ENCODE data around the gene RAB3D.
"Not testable (repeated sequence)": the region's sequence is repeated elsewhere in the genome, so short reads cannot be mapped to it uniquely, and the experiment has no call there.

RAB3D gene

GRCh38 chr19:11337080-11337479, 2.4 kb downstream of the RAB3D start:
- DNase-seq, result no peak

- DNase-seq, result no peak
Observed at GRCh38 chr19:11335449-11336146, 3.9 kb downstream of the RAB3D start.

- DNase-seq, result not testable (repeated sequence)
Observed at GRCh38 chr19:11333838-11334237, 5.6 kb downstream of the RAB3D start.

GRCh38 chr19:11332822-11333221, 6.6 kb downstream of the RAB3D start:
- DNase-seq, result no peak

DNA sequence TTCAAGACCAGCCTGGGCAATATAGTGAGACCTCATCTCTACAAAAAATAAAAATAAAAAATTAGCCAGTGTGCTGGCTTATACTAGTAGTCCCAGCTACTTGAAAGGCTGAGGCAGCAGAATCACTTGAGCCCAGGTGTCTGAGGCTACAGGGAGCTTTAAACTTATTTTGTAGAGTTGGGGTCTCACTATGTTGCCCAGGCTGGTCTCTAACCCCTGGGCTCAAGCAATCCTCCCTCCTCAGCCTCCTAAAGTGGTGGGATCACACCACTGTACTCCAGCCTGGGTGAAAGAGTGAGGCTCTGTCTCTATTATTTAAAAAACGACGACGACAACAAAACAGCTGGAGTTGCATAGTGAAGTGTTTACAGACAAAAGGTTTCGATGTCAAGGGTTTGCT, 8.0 kb downstream of the RAB3D start:
- no peak for DNase-seq

DNA sequence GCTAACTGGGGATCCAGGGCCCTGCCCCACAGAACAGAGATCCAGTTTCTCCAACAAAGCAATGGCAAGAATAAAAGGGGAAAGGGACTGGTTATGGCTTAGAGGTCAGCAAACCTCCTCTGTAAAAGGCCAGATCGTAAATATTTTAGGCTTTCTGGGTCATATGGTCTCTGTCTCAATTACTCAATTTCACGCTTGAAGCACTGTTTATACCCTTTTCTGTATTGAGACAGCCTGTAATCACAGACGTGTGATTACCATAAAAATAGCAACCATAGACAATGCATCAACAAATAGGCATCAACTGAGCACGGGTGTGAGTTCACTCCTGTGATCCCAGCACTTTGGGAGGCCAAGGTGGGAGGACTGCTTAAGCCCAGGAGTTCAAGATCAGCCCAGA, 9.3 kb downstream of the RAB3D start:
- DNase-seq, result no peak

DNA sequence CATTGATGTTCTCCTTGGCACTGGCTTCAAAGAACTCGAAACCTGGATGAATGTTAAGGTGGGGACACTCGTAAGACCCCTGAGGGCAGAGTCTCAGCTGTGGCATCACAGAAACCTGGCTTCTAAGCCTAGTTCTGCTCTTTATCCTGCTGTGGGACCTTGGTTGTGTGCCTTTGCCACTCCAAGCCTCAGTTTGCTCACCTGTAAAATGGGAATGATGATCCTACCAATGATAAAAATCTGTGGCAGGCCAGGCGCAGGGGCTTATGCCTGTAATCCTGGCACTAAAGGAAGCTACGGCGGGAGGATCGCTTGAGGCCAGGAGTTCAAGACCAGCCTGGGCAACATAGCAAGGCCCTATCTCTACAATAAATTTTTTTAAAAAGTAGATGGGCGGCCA, 13.9 kb downstream of the RAB3D start:
- no peak for DNase-seq

GRCh38 chr19:11324748-11325389, 14.6 kb downstream of the RAB3D start:
- DNase-seq, result no peak

GRCh38 chr19:11324079-11324661, 15.3 kb downstream of the RAB3D start:
- DNase-seq, result no peak

- no peak for DNase-seq
Observed at GRCh38 chr19:11323601-11324078, 15.8 kb downstream of the RAB3D start.

- DNase-seq, result no peak
Observed at GRCh38 chr19:11322269-11323024, 17.0 kb downstream of the RAB3D start.

DNA sequence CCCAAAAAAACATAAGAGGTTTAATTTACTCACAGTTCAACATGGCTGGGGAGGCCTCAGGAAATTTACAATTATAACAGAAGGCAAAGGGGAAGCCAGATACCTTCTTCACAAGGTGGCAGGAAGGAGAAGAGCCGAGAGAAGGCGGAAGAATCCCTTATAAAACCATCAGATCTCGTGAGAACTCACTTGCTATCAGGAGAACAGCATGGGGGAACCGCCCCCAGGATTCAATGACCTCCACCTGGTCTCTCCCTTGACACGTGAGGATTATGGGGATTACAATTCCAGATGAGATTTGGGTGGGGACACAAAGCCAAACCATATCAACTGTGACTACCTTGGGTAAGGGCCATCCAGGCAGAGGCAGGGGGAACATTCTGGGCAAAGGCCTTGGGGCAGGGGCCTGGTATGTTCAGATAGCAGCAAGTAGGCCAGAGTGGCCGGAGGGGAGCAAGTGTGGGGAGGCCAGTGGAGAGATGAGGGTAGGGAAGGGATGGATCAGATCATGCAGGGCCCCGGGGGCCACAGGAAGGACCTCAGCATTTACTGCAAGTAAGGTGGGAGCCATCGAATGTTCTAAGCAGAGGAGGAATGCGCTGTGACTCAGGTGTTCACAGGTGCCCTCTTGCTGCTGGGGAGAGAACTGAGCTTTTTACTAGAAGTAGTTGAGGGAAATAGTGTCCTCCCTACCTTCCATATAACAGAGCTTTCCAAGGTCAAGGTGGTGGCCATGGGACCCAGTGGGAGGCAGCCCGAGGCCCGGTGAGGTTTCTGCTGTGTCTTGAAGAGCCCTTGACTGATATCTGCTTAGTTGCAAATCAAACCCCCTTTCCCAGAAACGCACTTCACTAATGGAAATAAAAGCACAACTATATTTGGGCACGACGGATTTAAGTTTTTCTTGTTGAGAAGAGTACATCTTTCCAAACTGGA, 18.0 kb downstream of the RAB3D start:
- no peak for DNase-seq

GRCh38 chr19:11320278-11320995, 19.0 kb downstream of the RAB3D start:
- not testable (repeated sequence) for DNase-seq

- no peak for DNase-seq
Observed at GRCh38 chr19:11306337-11306736, 33.1 kb downstream of the RAB3D start.

DNA sequence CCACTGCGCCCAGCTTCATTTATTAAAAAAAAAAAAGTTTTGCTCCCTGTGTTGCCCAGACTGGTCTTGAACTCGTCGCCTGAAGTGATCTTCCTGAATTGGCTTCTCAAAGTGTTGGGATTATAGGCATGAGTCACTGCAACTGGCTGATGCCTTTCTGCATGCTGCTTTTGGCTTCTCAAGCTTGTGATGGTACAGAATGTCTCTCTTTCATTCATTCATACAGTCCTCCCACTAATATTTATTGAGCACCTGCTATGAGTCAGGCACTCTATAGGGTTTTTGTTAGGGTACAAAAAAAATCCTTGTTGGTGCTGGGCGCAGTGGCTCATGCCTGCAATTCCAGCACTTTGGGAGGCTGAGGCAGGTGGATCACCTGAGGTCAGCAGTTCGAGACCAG, 34.5 kb downstream of the RAB3D start:
- DNase-seq, result no peak

GRCh38 chr19:11300811-11301120, 38.7 kb downstream of the RAB3D start:
- no peak for DNase-seq

DNA sequence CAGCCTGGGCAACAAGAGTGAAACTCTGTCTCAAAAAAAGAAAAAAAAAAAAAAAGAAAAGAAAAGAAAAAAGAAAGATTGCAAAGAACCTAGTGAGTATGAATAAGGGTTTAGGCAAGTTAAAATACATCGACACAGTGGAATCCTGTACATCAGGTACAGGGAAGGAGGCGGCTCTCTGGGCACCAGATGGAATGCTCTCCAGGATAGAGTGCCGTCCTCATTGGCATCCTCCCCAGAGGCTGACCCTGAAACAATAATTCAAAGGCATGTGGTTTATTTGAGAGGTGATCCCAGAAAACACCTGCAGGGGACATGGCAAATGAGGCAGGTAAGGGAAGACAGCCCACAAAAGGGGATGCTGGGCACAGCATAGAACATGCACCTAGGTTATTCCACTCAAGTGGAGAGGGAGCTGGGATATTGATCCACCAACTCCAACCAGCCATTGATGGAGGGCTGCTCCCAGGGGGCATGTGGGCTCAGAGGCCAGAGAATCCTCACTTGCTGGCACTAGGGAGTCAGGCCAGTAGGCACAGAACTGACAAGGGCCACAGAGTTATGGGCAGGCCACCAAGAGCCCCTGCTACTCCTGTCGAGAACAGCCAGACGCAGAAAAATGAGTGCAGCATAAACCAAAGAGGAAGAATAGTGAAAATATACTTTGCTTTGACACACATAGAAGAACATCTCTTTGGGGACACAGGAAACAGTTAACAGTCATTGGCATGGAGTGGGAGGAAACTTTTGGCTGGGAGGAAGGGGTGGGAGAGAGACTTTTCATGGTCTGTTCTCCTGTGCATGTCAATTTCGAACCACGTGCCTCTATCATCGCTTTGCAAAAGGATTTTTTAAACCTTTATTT, 39.3 kb downstream of the RAB3D start:
- DNase-seq, result no peak

DNA sequence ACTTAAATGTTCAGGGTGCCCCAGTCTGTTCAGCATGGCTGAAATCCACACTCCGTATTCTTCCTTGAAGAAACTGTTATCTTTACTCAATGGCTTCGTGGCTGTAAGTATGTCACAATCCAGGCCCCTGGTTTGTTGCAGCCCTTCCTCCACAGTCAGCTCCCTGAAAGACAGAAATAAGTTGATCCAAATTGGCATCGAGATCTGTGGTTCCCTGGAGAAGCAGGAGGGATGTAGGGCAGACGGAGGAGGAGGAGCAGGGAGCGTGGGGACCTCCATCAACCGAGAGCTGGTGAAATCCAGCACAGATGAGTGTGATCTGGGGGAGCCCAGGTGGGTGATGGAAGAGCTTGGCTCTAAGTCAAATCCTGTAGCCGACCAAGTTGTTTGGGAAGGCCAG, 43.2 kb downstream of the RAB3D start:
- no peak for DNase-seq

DNA sequence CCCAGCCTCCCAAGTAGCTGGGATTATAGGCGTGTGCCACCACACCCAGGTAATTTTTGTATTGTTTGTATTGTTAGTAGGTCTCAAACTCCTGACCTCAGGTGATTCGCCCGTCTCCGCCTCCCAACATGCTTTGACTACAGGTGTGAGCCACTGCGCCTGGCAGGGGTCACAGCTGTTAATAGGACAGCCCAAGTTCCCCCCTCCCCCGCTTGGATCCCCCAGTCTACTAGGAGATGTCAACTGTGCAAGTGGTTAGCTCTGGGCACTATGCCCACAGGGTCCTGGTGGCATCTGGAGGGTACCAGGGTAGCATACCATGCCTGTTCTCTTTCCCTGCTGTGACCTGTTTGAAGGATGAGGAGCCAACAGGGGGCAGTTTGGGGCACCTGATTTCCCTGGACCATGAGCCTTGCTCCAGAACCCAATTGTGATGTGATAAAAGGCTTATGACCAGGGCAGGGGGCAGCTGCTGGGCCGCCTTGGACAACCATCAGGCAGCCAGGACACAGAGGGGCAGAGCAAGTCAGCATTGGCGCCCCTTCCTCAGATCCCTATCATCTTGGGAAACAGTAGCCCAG, 43.7 kb downstream of the RAB3D start, which contains the start of gene TSPAN16:
TSS of gene TSPAN16 (plus strand) at position 496 of the 581 bp plus-strand sequence. CDS start 138 bp downstream, outside the sequence.
- no peak for DNase-seq

DNA sequence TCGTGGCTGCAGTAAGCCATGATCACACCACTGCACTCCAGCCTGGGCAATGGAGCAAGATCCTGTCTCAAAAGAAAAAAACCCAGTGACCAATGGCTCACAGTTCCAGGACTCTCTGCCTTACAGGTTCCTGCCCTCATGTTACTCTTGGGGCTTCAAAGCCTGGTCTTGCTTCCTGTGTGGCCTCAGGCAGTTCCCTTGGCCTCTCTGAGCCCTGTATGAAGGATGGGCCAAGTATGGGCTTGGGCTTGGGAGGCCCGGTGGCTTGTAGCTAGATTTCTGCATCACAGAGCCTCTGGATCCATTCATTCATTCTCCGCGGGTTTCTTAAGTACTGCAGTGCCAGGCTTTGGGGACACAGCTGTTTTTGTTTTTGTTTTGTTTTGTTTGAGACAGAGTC, 44.3 kb downstream of the RAB3D start:
- DNase-seq, result no peak
